ENCODE measurements around the gene GTPBP6. TPM values are rescaled to one million over a fixed set of nuclear protein-coding genes. Genes with fewer than 3 reads are reported as not detected.

GTPBP6 gene
- total and polyA plus RNA-seq, 2 donors (not counting 3 experiments of a cell fraction or from before 2014, with no cell fraction given): 39.1 to 63.5 TPM

- no TSS peak for BruUV-seq (replicated peaks)
- Histone ChIP-seq H3K9me1 (replicated peaks; ENCODE audit: control insufficient read depth, extremely low read depth, insufficient read depth, low read length) (no peaks in the 10 kb centered on the region), H3K4me1 (ENCODE audit: control insufficient read depth, extremely low read depth, insufficient read depth, low read length) (no peaks in the 10 kb centered on the region), H3K36me3 (ENCODE audit: control insufficient read depth in 2 of 2, extremely low read depth in 1 of 2, insufficient read depth in 2 of 2, low read length in 2 of 2) (no peaks in the 10 kb centered on the region), H3K4me3 (replicated peaks in 1 of 3; ENCODE audit: insufficient read depth in 1 of 3, low read depth in 1 of 3, low read length in 3 of 3) (no peak overlapping the region), H3K4me2 (ENCODE audit: insufficient read depth, low read length) (no peak overlapping the region), H3K79me2 (ENCODE audit: control insufficient read depth, insufficient read depth, low read length) (no peaks in the 10 kb centered on the region), H3K27me3 (ENCODE audit: control insufficient read depth in 2 of 2, insufficient read depth in 2 of 2, low read length in 2 of 2) (no peaks in the 10 kb centered on the region), H4K20me1 (replicated peaks; ENCODE audit: control insufficient read depth, extremely low read depth, insufficient read depth, low read length) (no peaks in the 10 kb centered on the region), H3K9me3 (replicated peaks; ENCODE audit: control insufficient read depth, insufficient read depth, low read length) (no peaks in the 10 kb centered on the region), H3K9ac (replicated peaks; ENCODE audit: extremely low read depth, insufficient read depth, low read length) (no peak overlapping the region), H2AFZ (ENCODE audit: low read depth, low read length) (no peak overlapping the region), H3K27ac (ENCODE audit: insufficient read depth, low read depth, low read length) (no peak overlapping the region)
- intact Hi-C loops (cut with micrococcal nuclease): no loop called here
- dilution Hi-C loops (cut with MboI; ENCODE audit: extremely low pct_ligation_motif_present, low sequenced_read_pairs): no loop called here
- no peak for DNase-seq (ENCODE audit: low read depth, low spot score)
- CTCF ChIA-PET: no interaction called here
- FAIRE-seq: no peak
- TF ChIP-seq POLR2A (IDR thresholded peaks at IDR 0.05; ENCODE audit: low read depth, low read length) (no peak), EZH2 (IDR thresholded peaks at IDR 0.05; ENCODE audit: borderline replicate concordance, low read depth, low read length, severe bottlenecking) (no peak), FOS (IDR thresholded peaks at IDR 0.05; ENCODE audit: borderline replicate concordance, insufficient read depth, low read length) (no peak), POLR2AphosphoS5 (IDR thresholded peaks at IDR 0.05; ENCODE audit: insufficient read depth, low read depth, low read length) (no peak), MYC (IDR thresholded peaks at IDR 0.05; ENCODE audit: low read depth, low read length) (no peak), CTCF (IDR thresholded peaks at IDR 0.05; ENCODE audit: extremely low read depth in 1 of 2, insufficient read depth in 1 of 2, low read depth in 1 of 2, low read length in 2 of 2) (no peak), MAX (IDR thresholded peaks at IDR 0.05; ENCODE audit: insufficient read depth, insufficient read length) (no peak), GATA2 (IDR thresholded peaks at IDR 0.05; ENCODE audit: insufficient read depth, insufficient read length, low read depth, low read length) (no peak), JUN (IDR thresholded peaks at IDR 0.05; ENCODE audit: borderline replicate concordance, insufficient read depth, insufficient read length, low read depth) (no peak)
- POLR2A ChIA-PET: no interaction called here
These were observed 56.2 kb downstream of the GTPBP6 start for GRCh38 chrX:262381-262909.
